ENCODE measurements around the gene STAP1. TPM values are rescaled to one million over a fixed set of nuclear protein-coding genes. Genes with fewer than 3 reads are reported as not detected.
A peak's percentile ranks its signal among the peaks of the same experiment; 100 is the strongest.

Gene STAP1
- total and polyA plus RNA-seq, 4 donors = 0.03 to 0.51 (median 0.29) TPM

GRCh38 chr4:67546971-67547370 lies 11.6 kb upstream of the STAP1 start (continued):
- no peak for TF ChIP-seq ZBTB33 (IDR thresholded peaks at IDR 0.05)

- Histone ChIP-seq H3K9ac (ENCODE audit: low read depth in 1 of 2, low read length in 2 of 2) (no peak overlapping the region), H3K4me3 (ENCODE audit: low read depth in 1 of 3, low read length in 3 of 3) (no peak overlapping the region), H3K27me3 (ENCODE audit: control insufficient read depth in 4 of 4, insufficient read depth in 4 of 4, low read length in 3 of 4) (no peaks in the 10 kb centered on the region), H3K4me1 (ENCODE audit: control insufficient read depth in 4 of 4, insufficient read depth in 4 of 4, low read length in 3 of 4) (peaks cover 0 to 5% (median 2%) of the 10 kb centered on the region in 4 donors), H3K27ac (ENCODE audit: low read depth in 1 of 2, low read length in 2 of 2) (no peak overlapping the region), H3K36me3 (ENCODE audit: control insufficient read depth in 4 of 4, insufficient read depth in 3 of 4, low read depth in 1 of 4, low read length in 3 of 4) (no peaks in the 10 kb centered on the region), H3K9me3 (ENCODE audit: control insufficient read depth in 4 of 4, low read length in 3 of 4) (no peaks in the 10 kb centered on the region)
- 24% methylated on average over 1 of the region's 1 CpG for WGBS
- TF ChIP-seq RAD21 (IDR thresholded peaks at IDR 0.05) (peak; percentile 46 to 65), TAF1 (conservative IDR thresholded peaks at IDR 0.05) (no peak)
- no peak for DNase-seq (ENCODE audit: low spot score)
Measured at GRCh38 chr4:67549123-67549522, 9.4 kb upstream of the STAP1 start.

GRCh38 chr4:67550451-67550850 lies 8.1 kb upstream of the STAP1 start:
- no peak for DNase-seq (ENCODE audit: low spot score)
- H3K27ac ChIP-seq (ENCODE audit: low read depth in 1 of 2, low read length in 2 of 2) = no peak overlapping the region
- no peak overlapping the region for H3K9ac ChIP-seq (ENCODE audit: low read depth in 1 of 2, low read length in 2 of 2)
- no peaks in the 10 kb centered on the region for H3K36me3 ChIP-seq (ENCODE audit: control insufficient read depth in 4 of 4, insufficient read depth in 3 of 4, low read depth in 1 of 4, low read length in 3 of 4)
- no peak overlapping the region for H3K4me3 ChIP-seq (ENCODE audit: low read depth in 1 of 3, low read length in 3 of 3)
- H3K4me1 ChIP-seq (ENCODE audit: control insufficient read depth in 4 of 4, insufficient read depth in 4 of 4, low read length in 3 of 4) = no peaks in the 10 kb centered on the region
- no peaks in the 10 kb centered on the region for H3K27me3 ChIP-seq (ENCODE audit: control insufficient read depth in 4 of 4, insufficient read depth in 4 of 4, low read length in 3 of 4)
- no peak for TF ChIP-seq ZBTB33 (IDR thresholded peaks at IDR 0.05)
- no peak for TF ChIP-seq GABPA (IDR thresholded peaks at IDR 0.05 in 1 of 2, conservative IDR thresholded peaks at IDR 0.05 in 1 of 2)
- TF ChIP-seq HNF4A (conservative IDR thresholded peaks at IDR 0.05) = no peak
- no peak for TF ChIP-seq SP1 (IDR thresholded peaks at IDR 0.05)
- no peak for TF ChIP-seq RXRA (IDR thresholded peaks at IDR 0.05)
- no peak for TF ChIP-seq MAX (IDR thresholded peaks at IDR 0.05)
- TF ChIP-seq JUND (IDR thresholded peaks at IDR 0.05) = no peak
- TF ChIP-seq RAD21 (IDR thresholded peaks at IDR 0.05) = no peak
- no peak for TF ChIP-seq NR2F2 (IDR thresholded peaks at IDR 0.05)
- TF ChIP-seq CTCF (IDR thresholded peaks at IDR 0.05; ENCODE audit: low read depth, low read length, missing input control) = no peak
- no peak for TF ChIP-seq HNF4G (IDR thresholded peaks at IDR 0.05)
- no peak for TF ChIP-seq TAF1 (conservative IDR thresholded peaks at IDR 0.05)
- H3K9me3 ChIP-seq (ENCODE audit: control insufficient read depth in 4 of 4, low read length in 3 of 4) = no peaks in the 10 kb centered on the region
